Amniotic stem cell (primary cell): ENCODE measurements around the gene CNPY2.
"Not testable (repeated sequence)": the region's sequence is repeated elsewhere in the genome, so short reads cannot be mapped to it uniquely, and the experiment has no call there.

Experiments
- DNase-seq: peaks from one replicate; lab custom pipeline; 2025; lab: John Stamatoyannopoulos, UW

The CNPY2 gene

GRCh38 chr12:56298828-56299227, 17.0 kb downstream of the CNPY2 start:
- no peak for DNase-seq

- DNase-seq: no peak
Observed at GRCh38 chr12:56297400-56297799, 18.4 kb downstream of the CNPY2 start.

DNA sequence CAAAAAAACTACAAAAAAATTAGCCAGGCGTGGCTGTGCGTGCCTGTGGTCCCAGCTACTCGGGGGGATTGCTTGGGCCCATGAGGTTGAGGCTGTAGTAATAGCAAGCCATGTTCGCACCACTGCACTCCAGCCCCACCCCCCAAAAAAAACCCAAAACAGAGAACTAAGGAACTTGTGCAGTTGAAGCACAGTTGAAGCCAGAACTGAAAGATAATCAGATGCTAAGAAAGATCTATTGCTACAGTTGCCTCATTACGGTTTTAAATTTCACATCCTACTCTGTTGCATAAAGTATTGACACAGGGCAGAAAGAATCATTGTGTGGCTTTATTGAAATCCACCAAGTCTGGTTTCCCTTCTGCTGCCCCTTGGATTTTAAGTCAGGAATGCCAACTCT, 19.5 kb downstream of the CNPY2 start:
- DNase-seq: no peak

GRCh38 chr12:56293795-56294194, 22.0 kb downstream of the CNPY2 start:
- DNase-seq: no peak

DNA sequence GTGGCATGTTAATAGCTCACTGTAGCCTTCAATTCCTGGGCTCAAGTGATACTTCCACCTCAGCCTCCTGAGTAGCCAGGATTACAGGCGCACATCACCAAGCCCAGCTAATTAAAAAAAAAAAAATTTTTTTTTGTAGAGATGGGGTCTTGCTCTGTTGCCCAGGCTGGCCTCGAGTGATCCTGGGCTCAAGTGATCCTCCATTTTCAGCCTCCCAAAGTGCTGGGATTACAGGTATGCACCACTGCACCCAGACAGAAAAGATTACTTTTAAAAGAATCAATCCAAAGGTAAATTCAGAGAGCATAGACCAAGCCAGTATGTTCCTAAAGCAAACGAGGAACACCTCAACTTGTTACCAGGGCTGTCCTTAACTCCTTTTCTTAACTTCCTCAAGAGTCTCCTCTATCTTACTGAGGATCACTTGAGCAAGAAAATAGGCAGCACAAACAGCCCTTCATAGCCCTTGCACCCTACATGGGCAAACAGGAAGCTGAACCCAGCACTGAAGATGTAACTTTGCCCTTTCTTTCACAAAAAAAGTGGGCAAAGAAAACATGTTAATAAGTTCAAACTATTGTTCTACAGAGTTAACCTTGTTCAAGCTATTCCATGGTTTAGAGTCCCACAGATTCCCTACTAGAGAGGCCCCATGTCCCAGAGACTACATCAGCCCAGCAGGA, 26.9 kb downstream of the CNPY2 start:
- no peak for DNase-seq

- DNase-seq: no peak
Observed at GRCh38 chr12:56286044-56286830, 29.6 kb downstream of the CNPY2 start.

- not testable (repeated sequence) for DNase-seq
Observed at GRCh38 chr12:56284263-56284662, 31.5 kb downstream of the CNPY2 start.

DNA sequence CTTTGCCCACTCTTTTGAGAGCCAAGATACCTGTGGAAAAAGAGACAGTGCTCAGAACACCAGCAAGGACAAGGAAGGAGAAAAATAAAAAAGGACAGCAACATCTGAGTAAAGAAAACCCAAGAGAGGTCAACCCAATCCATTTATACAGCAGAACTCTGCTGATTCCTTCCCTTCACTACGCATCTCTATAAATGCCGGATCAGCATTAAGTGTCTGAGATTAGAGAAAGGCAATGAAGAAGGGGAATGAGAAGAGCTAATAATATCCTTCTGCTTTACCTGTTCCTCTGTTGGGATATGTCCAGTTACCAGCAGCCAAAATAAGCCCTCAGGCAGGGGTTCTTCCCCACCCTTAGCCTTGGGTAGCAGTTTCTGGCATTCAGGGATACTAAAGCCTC, 33.2 kb downstream of the CNPY2 start:
- DNase-seq: no peak

GRCh38 chr12:56282030-56282429, 33.8 kb downstream of the CNPY2 start:
- DNase-seq: no peak

DNA sequence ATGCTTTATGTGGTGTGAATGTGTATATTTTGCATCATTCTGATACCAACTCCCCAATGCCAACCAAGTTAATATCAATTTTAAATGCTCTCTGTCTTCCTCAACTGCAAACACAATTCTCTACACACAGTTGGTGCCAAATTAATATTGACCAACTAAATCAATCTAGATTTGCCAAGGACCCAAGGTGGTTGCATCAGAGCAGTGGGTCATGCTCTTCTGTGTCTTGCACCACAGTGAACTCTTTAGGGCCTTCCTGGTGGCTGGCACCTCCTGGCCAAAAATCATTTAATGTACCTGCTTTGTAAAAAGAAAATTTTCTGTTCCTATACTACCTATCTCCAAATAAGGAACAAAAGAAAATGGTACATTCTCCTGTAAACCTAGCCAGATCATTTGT, 34.9 kb downstream of the CNPY2 start:
- DNase-seq: no peak

- DNase-seq: no peak
Observed at GRCh38 chr12:56278905-56279304, 36.9 kb downstream of the CNPY2 start.

DNA sequence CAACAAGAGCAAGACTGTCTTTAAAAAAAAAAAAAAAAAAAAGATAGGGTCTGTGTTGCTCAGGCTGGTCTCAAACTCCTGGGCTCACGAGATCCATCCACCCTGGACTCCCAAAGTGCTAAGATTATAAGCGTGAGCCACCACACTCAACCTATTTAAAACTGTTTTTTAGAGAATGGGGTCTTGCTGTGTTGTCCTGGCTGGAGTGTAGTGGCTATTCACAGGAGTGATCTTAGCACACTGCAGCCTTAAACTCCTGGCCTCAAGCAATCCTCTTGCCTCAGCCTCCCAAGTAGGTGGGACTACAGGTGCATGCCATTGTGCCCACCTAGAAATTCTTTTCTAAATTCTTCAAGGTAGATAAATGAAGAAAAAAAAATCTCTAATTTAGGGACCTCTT, 41.5 kb downstream of the CNPY2 start:
- DNase-seq: no peak

DNA sequence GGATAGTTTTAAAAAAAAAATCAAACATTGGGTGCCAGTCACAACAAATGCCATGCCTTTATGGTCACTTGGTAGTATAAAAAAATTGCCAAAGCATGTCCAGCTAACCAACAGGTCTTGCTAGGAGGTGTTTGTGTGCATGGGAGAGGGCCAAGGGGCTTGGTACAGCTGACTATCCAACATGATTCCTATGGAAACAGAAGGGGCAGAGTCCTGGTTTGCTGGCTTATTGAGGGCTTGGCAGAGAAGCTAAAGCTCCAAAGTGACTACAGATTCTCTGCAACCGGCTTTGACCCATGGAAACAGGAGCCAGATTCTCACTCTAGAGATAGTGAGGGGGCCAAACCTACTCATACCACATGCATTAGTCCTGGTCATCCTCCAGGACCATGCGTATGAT, 43.3 kb downstream of the CNPY2 start:
- DNase-seq: not testable (repeated sequence)

- DNase-seq: no peak
Observed at GRCh38 chr12:56271031-56271430, 44.8 kb downstream of the CNPY2 start.

DNA sequence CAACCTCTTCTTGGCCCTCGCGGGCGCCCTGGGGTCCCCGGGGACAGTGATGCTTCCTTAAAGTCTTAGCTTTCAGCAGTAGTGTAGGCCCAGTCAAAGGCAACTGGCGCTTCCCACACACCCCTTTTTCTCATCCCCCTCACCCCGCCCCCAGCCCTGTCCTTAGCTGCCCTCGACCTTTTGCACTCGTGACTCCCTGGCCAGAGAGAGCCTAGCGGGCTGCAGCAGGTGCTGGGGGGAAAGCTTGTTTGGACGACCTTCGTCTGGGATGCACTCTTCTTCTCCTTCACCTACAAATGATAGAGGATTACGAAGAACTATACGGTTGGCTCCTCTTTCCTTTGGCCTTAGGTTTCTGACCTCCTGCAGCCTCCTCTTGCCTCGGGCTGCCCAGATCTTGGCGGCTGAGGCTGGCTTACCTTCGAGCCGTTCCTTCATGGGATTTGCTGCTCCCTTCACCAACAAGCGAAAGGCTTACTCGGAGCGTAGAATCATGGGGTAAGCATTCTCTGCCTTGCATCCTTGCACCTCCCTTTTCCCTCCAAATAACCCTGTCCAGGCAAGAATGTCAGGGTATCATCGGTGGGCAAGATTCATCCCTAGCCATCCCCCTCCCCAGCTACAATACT, 48.2 kb downstream of the CNPY2 start:
- DNase-seq: no peak

DNA sequence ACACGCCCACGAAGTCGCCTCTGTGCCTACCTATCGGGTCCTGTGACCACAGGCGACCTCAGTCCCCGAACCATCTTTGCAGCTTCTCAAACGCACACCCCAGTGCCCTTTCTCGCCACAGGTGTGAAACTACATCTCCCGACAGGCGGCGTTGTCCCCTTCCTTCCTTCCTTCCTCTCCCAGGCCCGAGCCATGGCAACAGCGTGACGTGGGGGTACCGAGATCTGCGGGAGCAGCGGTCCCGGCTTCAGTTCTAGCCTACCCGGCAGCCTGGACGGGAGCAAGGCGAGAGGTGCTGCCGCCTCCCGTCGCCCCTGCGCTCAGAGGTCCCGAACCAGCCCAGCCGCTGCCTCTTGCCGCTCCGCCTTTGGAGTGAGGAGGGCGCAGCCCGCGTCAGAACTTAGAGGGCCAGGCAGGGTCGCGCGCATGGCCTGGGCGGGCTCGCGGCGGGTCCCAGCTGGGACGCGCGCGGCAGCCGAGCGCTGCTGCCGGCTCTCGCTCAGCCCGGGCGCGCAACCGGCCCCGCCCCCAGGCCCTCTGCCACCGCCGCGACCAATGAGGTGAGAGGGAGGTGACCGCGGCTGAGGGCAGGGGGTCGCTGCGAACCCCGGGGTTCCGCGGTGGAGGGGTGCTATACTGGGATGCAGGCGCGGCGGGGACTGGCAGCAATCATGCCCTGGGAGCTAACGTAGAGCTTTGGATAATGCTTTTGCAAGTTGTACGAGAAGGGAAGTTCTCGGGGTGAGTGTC, 48.9 kb downstream of the CNPY2 start, which contains the start of gene COQ10A:
Gene COQ10A (plus strand): TSS at position 250 of the 750 bp plus-strand sequence. CDS start 177 bp downstream, at position 427.
- DNase-seq: peak; percentile 92

- DNase-seq: not testable (repeated sequence)
Observed at GRCh38 chr12:56266068-56266692, 49.6 kb downstream of the CNPY2 start.

- DNase-seq: not testable (repeated sequence)
Observed at GRCh38 chr12:56262955-56263354, 52.8 kb downstream of the CNPY2 start.

DNA sequence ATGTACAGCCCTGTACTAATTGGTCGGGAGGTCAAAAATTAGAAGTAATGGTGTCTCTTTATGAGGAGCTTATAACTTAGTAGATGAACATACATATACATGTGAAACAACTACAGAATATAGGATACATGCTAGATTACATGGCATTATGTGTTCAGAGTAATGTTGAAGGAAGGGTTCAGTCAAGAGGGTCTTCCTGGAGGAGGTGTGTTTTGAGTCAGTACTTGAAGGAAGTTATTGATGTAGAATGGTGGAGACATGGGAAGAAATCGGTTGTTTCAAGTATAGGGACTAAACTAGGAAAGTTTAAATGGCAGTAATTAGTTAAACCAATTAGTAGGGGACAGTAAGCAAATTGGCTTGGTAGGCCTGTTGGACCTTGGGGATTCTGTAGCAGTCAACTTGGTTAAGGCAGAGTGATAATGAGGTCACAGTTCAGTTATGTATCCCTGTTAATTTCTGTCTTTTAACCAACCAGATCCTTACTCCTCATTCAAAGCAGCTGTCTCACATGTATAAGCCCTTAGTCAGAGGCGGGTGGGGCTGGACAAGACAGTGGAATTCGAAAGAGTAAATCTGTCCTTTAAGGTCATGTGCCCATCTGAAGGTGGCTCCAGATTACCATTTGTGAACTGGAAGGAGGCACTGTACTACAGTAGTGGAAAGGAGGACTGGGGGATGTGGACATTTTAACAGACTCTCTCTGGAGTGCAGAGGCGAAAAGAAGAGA, 54.1 kb downstream of the CNPY2 start:
- DNase-seq: no peak

GRCh38 chr12:56260921-56261320, 54.9 kb downstream of the CNPY2 start:
- no peak for DNase-seq

- DNase-seq: no peak
Observed at GRCh38 chr12:56260380-56260779, 55.4 kb downstream of the CNPY2 start.
